Measurements from ENCODE around the gene MOB2.

MOB2 gene

GRCh38 chr11:1452744-1453143 lies 33.8 kb downstream of the MOB2 start:
- H3K4me3 ChIP-seq (ENCODE audit: low read depth, low read length) = no peak overlapping the region
- no peak for DNase-seq (ENCODE audit: low read depth)
- no peak for TF ChIP-seq CTCF (IDR thresholded peaks at IDR 0.05; ENCODE audit: control insufficient read depth, extremely low read depth, insufficient read depth)

- H3K4me3 ChIP-seq (ENCODE audit: low read depth, low read length) = no peak overlapping the region
- no peak for TF ChIP-seq CTCF (IDR thresholded peaks at IDR 0.05; ENCODE audit: control insufficient read depth, extremely low read depth, insufficient read depth)
- DNase-seq (ENCODE audit: low read depth) = no peak
Observed at GRCh38 chr11:1451781-1452470, 34.7 kb downstream of the MOB2 start.

GRCh38 chr11:1450949-1451710 lies 35.4 kb downstream of the MOB2 start:
- no peak for DNase-seq (ENCODE audit: low read depth)
- TF ChIP-seq CTCF (IDR thresholded peaks at IDR 0.05; ENCODE audit: control insufficient read depth, extremely low read depth, insufficient read depth) = no peak
- no peak overlapping the region for H3K4me3 ChIP-seq (ENCODE audit: low read depth, low read length)

GRCh38 chr11:1450344-1450875 lies 36.2 kb downstream of the MOB2 start:
- no peak for TF ChIP-seq CTCF (IDR thresholded peaks at IDR 0.05; ENCODE audit: control insufficient read depth, extremely low read depth, insufficient read depth)
- DNase-seq (ENCODE audit: low read depth) = no peak
- H3K4me3 ChIP-seq (ENCODE audit: low read depth, low read length) = no peak overlapping the region

GRCh38 chr11:1449490-1450243 lies 36.9 kb downstream of the MOB2 start:
- H3K4me3 ChIP-seq (ENCODE audit: low read depth, low read length) = no peak overlapping the region
- no peak for TF ChIP-seq CTCF (IDR thresholded peaks at IDR 0.05; ENCODE audit: control insufficient read depth, extremely low read depth, insufficient read depth)
- DNase-seq (ENCODE audit: low read depth) = no peak

GRCh38 chr11:1448882-1449281 lies 37.7 kb downstream of the MOB2 start:
- no peak for DNase-seq (ENCODE audit: low read depth)
- H3K4me3 ChIP-seq (ENCODE audit: low read depth, low read length) = no peak overlapping the region
- no peak for TF ChIP-seq CTCF (IDR thresholded peaks at IDR 0.05; ENCODE audit: control insufficient read depth, extremely low read depth, insufficient read depth)
